Peyer's patch (tissue), 4 donors: ENCODE data around the gene P2RY2.

Experiments used
- CTCF ChIP-seq, 6 experiments: fragments of 450-650 bp in 4 of 6; fragments of 200-600 bp in 2 of 6; sonication (generic) in 1 of 6; IDR thresholded peaks; one replicate each; pipeline ENCODE4 v1.5.1; 2017 to 2019; ENCODE audit warnings: antibody characterized with exemption in 6 of 6, mild to moderate bottlenecking in 3 of 6, moderate library complexity in 1 of 6
- POLR2A ChIP-seq, 2 donors: fragments of 450-650 bp; IDR thresholded peaks; one replicate each; pipeline ENCODE4 v1.5.1; 2017; ENCODE audit warnings: antibody characterized with exemption in 2 of 2, mild to moderate bottlenecking in 2 of 2, moderate library complexity in 2 of 2

GRCh38 chr11:73257342-73258103 lies 39.4 kb downstream of the P2RY2 start:
- TF ChIP-seq POLR2A (IDR thresholded peaks at IDR 0.05) (no peak), CTCF (IDR thresholded peaks at IDR 0.05) (no peak)
